ENCODE data around the gene FAM13A.

DNA sequence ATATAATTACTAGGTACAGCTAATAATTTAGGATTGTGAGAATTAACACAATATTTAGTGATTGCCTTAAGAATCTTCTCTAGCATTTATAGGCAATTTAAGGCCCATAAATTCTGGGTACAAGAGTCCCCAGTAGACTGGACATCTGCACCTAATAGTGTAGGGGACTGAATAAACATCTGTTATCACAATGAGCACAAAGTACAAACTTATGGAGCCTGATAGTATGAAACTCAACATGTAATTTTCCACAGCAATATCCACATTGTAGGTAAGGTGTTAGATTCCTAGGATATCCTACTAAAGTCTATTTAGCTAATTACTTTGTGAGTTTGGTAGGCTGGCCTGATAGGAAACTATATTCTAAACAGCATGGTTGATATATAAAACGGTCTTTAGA, 178.3 kb downstream of the FAM13A start:
- TF ChIP-seq POLR2A (IDR thresholded peaks at IDR 0.05; ENCODE audit: low read depth, low read length): no peak
- TF ChIP-seq TAF1 (IDR thresholded peaks at IDR 0.05; ENCODE audit: low read depth, low read length): no peak
- TF ChIP-seq POLR2AphosphoS5 (IDR thresholded peaks at IDR 0.05; ENCODE audit: low read depth, low read length): no peak

All from GM12891 (cell line).